K562 (cell line): ENCODE measurements around the gene CFAP90. TPM values are rescaled to one million over a fixed set of nuclear protein-coding genes. Genes with fewer than 3 reads are reported as not detected.

Source experiments
- ATAC-seq: fragments of 200-7000 bp; cut with Tn5 transposase; 3 replicates; pipeline ENCODE4 v1.9.1; 2020; ENCODE audit warnings: moderate library complexity
- BruUV-seq: library from RNA; stranded (reverse); fragments of 400-500 nt; replicated peaks from 2 replicates; lab custom pipeline; 2021; lab: Mats Ljungman, UMichigan
- CTCF ChIA-PET: fragments of 300-600 bp; formaldehyde crosslinking; extraction: SDS; loops from one replicate; lab custom pipeline; 2021; ENCODE audit warnings: low intra/inter-chr PET ratio; lab: Yijun Ruan, JAX
- POLR2A ChIA-PET: fragments of 300-600, 350-650 bp; sonication (Branson Sonifier 250); formaldehyde crosslinking; extraction: SDS; loops from one replicate; lab custom pipeline; 2021; ENCODE audit warnings: antibody characterized with exemption, inconsistent platforms; lab: Yijun Ruan, JAX
- DNase-seq, 4 experiments: peaks; one replicate each; pipeline versions ENCODE4 v3.0.0 to v3.0.0-alpha.2; 2011 to 2018; ENCODE audit warnings: low spot score in 3 of 4, mixed read lengths in 3 of 4; ENCODE audit errors: extremely low read depth in 1 of 4
- FAIRE-seq: peaks from 2 replicates; lab custom pipeline; 2011; peaks lifted over from hg19 to GRCh38; lab: Jason Lieb, UNC
- H2AFZ ChIP-seq: 2 replicates; pipeline ENCODE4 v1.6.0; 2011; ENCODE audit warnings: low read depth, low read length, control low read depth, inconsistent platforms
- H3K27ac ChIP-seq: fragments of 200-600 bp; 3 replicates; pipeline ENCODE4 v1.8.0; 2011; ENCODE audit warnings: low read depth, mild to moderate bottlenecking, control low read depth, inconsistent platforms, low read length, moderate library complexity, mixed read lengths; ENCODE audit errors: extremely low read depth
- H3K27me3 ChIP-seq, 2 experiments: fragments of 300-600 bp in 1 of 2; 2 replicates in 1 of 2; 3 replicates in 1 of 2; pipeline versions ENCODE4 v1.6.0 to v1.8.0; 2011; ENCODE audit warnings: inconsistent platforms in 2 of 2, low read length in 2 of 2, mild to moderate bottlenecking in 1 of 2, mixed read lengths in 1 of 2, moderate library complexity in 1 of 2; ENCODE audit not compliant: control insufficient read depth in 2 of 2, insufficient read depth in 2 of 2
- H3K36me3 ChIP-seq: fragments of 300-600 bp; 3 replicates; pipeline ENCODE4 v1.8.0; 2011; ENCODE audit warnings: mild to moderate bottlenecking, low read length, inconsistent platforms; ENCODE audit not compliant: control insufficient read depth, insufficient read depth
- H3K4me1 ChIP-seq, 2 experiments: fragments of 200-600 bp in 1 of 2; replicated peaks in 1 of 2; 2 replicates in 1 of 2; 3 replicates in 1 of 2; pipeline versions ENCODE4 v1.5.1 to v1.8.0; 2011; ENCODE audit warnings: inconsistent platforms in 2 of 2, low read length in 2 of 2, mild to moderate bottlenecking in 1 of 2, mixed read lengths in 1 of 2, moderate library complexity in 1 of 2; ENCODE audit not compliant: control insufficient read depth in 2 of 2, insufficient read depth in 2 of 2
- H3K4me2 ChIP-seq: 2 replicates; pipeline ENCODE4 v1.6.1; 2011; ENCODE audit warnings: low read length, control low read depth, inconsistent platforms, mixed read lengths; ENCODE audit not compliant: insufficient read depth
- H3K4me3 ChIP-seq: fragments of 200-600 bp; sonication (generic), shearing (Covaris generic); 2 replicates; pipeline ENCODE4 v1.5.1; 2016; ENCODE audit warnings: control low read depth, inconsistent platforms
- H3K79me2 ChIP-seq: fragments of 200-600 bp; 3 replicates; pipeline ENCODE4 v1.8.0; 2011; ENCODE audit warnings: low read length, inconsistent platforms; ENCODE audit not compliant: control insufficient read depth, insufficient read depth
- H3K9ac ChIP-seq, 2 experiments: 2 replicates each; pipeline versions ENCODE4 v1.6.0 to v1.6.1; 2011; ENCODE audit warnings: low read depth in 2 of 2, low read length in 2 of 2, control low read depth in 1 of 2, inconsistent platforms in 1 of 2, mild to moderate bottlenecking in 1 of 2, mixed read lengths in 1 of 2; ENCODE audit not compliant: insufficient read depth in 1 of 2
- H3K9me1 ChIP-seq: one replicate; pipeline ENCODE4 v1.6.0; 2011; ENCODE audit warnings: inconsistent platforms, mild to moderate bottlenecking, low read length, moderate library complexity; ENCODE audit not compliant: control insufficient read depth, insufficient read depth
- H3K9me3 ChIP-seq: replicated peaks from 2 replicates; pipeline ENCODE4 v1.5.1; 2011; ENCODE audit warnings: low read depth, low read length, inconsistent platforms; ENCODE audit not compliant: control insufficient read depth, insufficient read depth
- H4K20me1 ChIP-seq: replicated peaks from 2 replicates; pipeline ENCODE4 v1.6.1; 2011; ENCODE audit warnings: low read length, inconsistent platforms, mixed read lengths; ENCODE audit not compliant: control insufficient read depth, insufficient read depth
- CREB1 ChIP-seq, 2 experiments: sonication (generic) in 1 of 2; formaldehyde crosslinking in 1 of 2; IDR thresholded peaks; 2 replicates each; pipeline versions ENCODE4 v1.6.1 to v1.8.0; 2012 to 2022; ENCODE audit warnings: inconsistent platforms in 1 of 2, mild to moderate bottlenecking in 1 of 2, missing genetic modification reagents in 1 of 2, moderate library complexity in 1 of 2
- CREBBP ChIP-seq: IDR thresholded peaks from one replicate; pipeline ENCODE4 v1.6.1; 2012; ENCODE audit warnings: low read depth, mild to moderate bottlenecking, control low read depth, inconsistent platforms, low read length
- ESRRA ChIP-seq: fragments of 450-650 bp; IDR thresholded peaks from 2 replicates; pipeline ENCODE4 v1.6.1; 2014; ENCODE audit warnings: low read depth, mild to moderate bottlenecking, moderate library complexity, borderline replicate concordance
- HMGN3 ChIP-seq: IDR thresholded peaks from 2 replicates; pipeline ENCODE4 v1.6.1; 2011; ENCODE audit warnings: borderline replicate concordance, low read depth, mild to moderate bottlenecking, mixed read lengths, low read length; ENCODE audit not compliant: insufficient read length; ENCODE audit errors: extremely low read depth
- KDM1A ChIP-seq, 2 experiments: fragments of 450-650 bp; IDR thresholded peaks; 2 replicates each; pipeline ENCODE4 v1.6.1; 2016; ENCODE audit warnings: mild to moderate bottlenecking in 2 of 2
- MNT ChIP-seq, 2 experiments: fragments of 450-650 bp; conservative IDR thresholded peaks; 2 replicates each; pipeline ENCODE4 v1.6.1; 2017; ENCODE audit warnings: mild to moderate bottlenecking in 2 of 2, moderate library complexity in 2 of 2
- PHB ChIP-seq: fragments of 250-450 bp; sonication (Bioruptor Pico); IDR thresholded peaks from 2 replicates; pipeline ENCODE4 v1.5.0; 2021
- PRDM10 ChIP-seq: fragments of 450-650 bp; IDR thresholded peaks from 2 replicates; pipeline ENCODE4 v1.6.1; 2018; ENCODE audit not compliant: partially characterized antibody
- RBFOX2 ChIP-seq: fragments of 200-400 bp; formaldehyde crosslinking; IDR thresholded peaks from 2 replicates; pipeline ENCODE4 v1.6.1; 2017; ENCODE audit warnings: low read depth, mild to moderate bottlenecking, low read length, moderate library complexity
- RUNX1 ChIP-seq: sonication (generic); IDR thresholded peaks from 2 replicates; pipeline ENCODE4 v1.6.1; 2016; ENCODE audit warnings: antibody characterized with exemption, low read depth
- TAF9B ChIP-seq: fragments of 450-650 bp; IDR thresholded peaks from 2 replicates; pipeline ENCODE4 v1.6.1; 2018; ENCODE audit warnings: mild to moderate bottlenecking; ENCODE audit not compliant: partially characterized antibody
- TRIM28 ChIP-seq: fragments of 450-650 bp; IDR thresholded peaks from 2 replicates; pipeline ENCODE4 v1.6.1; 2017
- U2AF1 ChIP-seq: fragments of 200-400 bp; formaldehyde crosslinking; optimal IDR thresholded peaks from 2 replicates; pipeline ENCODE3; 2017; ENCODE audit warnings: mild to moderate bottlenecking, low read depth, low read length, moderate library complexity
- XRCC5 ChIP-seq: fragments of 200-400 bp; formaldehyde crosslinking; IDR thresholded peaks from 2 replicates; pipeline ENCODE4 v1.6.1; 2017; ENCODE audit warnings: low read depth, mild to moderate bottlenecking, low read length
- ZNF41 ChIP-seq: fragments of 250-450 bp; sonication (Bioruptor Pico); conservative IDR thresholded peaks from 2 replicates; pipeline ENCODE4 v1.4.0; 2020; ENCODE audit warnings: mild to moderate bottlenecking
- ZNF830 ChIP-seq: fragments of 250-450 bp; sonication (Bioruptor Pico); IDR thresholded peaks from 2 replicates; pipeline ENCODE4 v1.5.0; 2021; ENCODE audit warnings: mild to moderate bottlenecking
- WGBS: fragments of 100-300 bp; shearing (Covaris generic); methylation state at CpG from one replicate; pipeline ENCODE4 v1.1.6; 2016; ENCODE audit warnings: low coverage, mixed read lengths; ENCODE audit not compliant: insufficient coverage; ENCODE audit errors: missing lambda C conversion rate; 5-methylcytosine and 5-hydroxymethylcytosine counted together
- in situ Hi-C: fragments of 300-500 bp; cut with MboI; formaldehyde crosslinking; loops from 4 replicates; pipeline ENCODE4 v1.15.0; 2018; ENCODE audit warnings: inconsistent platforms, mixed read lengths
- intact Hi-C: fragments of 100-400 bp; cut with micrococcal nuclease; formaldehyde crosslinking; loops from 2 replicates; pipeline ENCODE4 v1.14.2; 2022
- polyA plus RNA-seq, 8 experiments: library from polyadenylated mRNA; depleted of rRNA in 4 of 8; stranded (reverse) in 5 of 8; unstranded in 3 of 8; fragments of >200 nt; fragmentation: Nextera tagmentation in 2 of 8; fragmentation: Illumina TruSeq in 1 of 8; extraction: Ambion mirVana in 2 of 8; extraction: Trizol in 1 of 8; gene quantifications; 2 replicates each; pipeline versions ENCODE4 v1.2.1 to v1.2.3, GENCODE V29; 2011 to 2014; ENCODE audit warnings: inconsistent platforms in 1 of 8, missing spikeins in 1 of 8
- total RNA-seq, 7 experiments: library from RNA; depleted of rRNA in 6 of 7; stranded (reverse); fragments of >200 nt in 6 of 7; fragmentation: Illumina TruSeq in 2 of 7; extraction: Trizol in 2 of 7; gene quantifications; 2 replicates each; pipeline versions ENCODE4 v1.2.1 to v1.2.3, GENCODE V29; 2011 to 2021; ENCODE audit warnings: low replicate concordance in 1 of 7

The CFAP90 gene
- total and polyA plus RNA-seq, 9 of the 15 experiments (the other 6 are each of a cell fraction or from before 2014, with no cell fraction given), result not detected

GRCh38 chr5:7872517-7873130 is 21.7 kb upstream of the CFAP90 start:
- Histone ChIP-seq H3K9ac (no peak overlapping the region), H3K4me1 (peaks cover 6% of the 10 kb centered on the region in 2 experiments; a peak in 3 of 5 replicates), H3K4me3 (no peak overlapping the region), H3K79me2 (peaks cover 93% of the 10 kb centered on the region), H3K36me3 (peaks cover 74% of the 10 kb centered on the region), H2AFZ (no peak overlapping the region), H3K9me3 (no peaks in the 10 kb centered on the region), H3K9me1 (peaks cover 3% of the 10 kb centered on the region), H4K20me1 (peaks cover 16% of the 10 kb centered on the region), H3K27ac (no peak overlapping the region), H3K4me2 (no peak overlapping the region), H3K27me3 (no peaks in the 10 kb centered on the region)
- intact Hi-C loops, result no loop called here
- FAIRE-seq, result no peak
- ChIA-PET CTCF (no interaction called here), POLR2A (interaction anchor here (0.9 to 1.6 kb wide), 3 partner anchors 12 to 14 kb away, joined by 4 read pairs; no protein-coding TSS in a partner anchor)
- no peak for ATAC-seq
- BruUV-seq, result no TSS peak
- in situ Hi-C loops, result no loop called here
- TF ChIP-seq RUNX1 (no peak), PHB (no peak), MNT (conservative IDR thresholded peaks at IDR 0.05) (no peak), ESRRA (no peak), CREB1 (IDR thresholded peaks at IDR 0.05) (no peak), CREB1 (CRISPR knock-in tag; IDR thresholded peaks at IDR 0.05) (no peak), PRDM10 (no peak), ZNF41 (CRISPR knock-in tag) (no peak), TAF9B (no peak), XRCC5 (no peak), KDM1A (IDR thresholded peaks at IDR 0.05) (no peak), TRIM28 (no peak), HMGN3 (no peak), ZNF830 (no peak), CREBBP (no peak), U2AF1 (no peak), RBFOX2 (no peak)
- 84% methylated on average over 4 of the region's 4 CpGs for WGBS
- no peak for DNase-seq
